ENCODE data around the gene NHERF2.
A peak's percentile ranks its signal among the peaks of the same experiment; 100 is the strongest.

DNA sequence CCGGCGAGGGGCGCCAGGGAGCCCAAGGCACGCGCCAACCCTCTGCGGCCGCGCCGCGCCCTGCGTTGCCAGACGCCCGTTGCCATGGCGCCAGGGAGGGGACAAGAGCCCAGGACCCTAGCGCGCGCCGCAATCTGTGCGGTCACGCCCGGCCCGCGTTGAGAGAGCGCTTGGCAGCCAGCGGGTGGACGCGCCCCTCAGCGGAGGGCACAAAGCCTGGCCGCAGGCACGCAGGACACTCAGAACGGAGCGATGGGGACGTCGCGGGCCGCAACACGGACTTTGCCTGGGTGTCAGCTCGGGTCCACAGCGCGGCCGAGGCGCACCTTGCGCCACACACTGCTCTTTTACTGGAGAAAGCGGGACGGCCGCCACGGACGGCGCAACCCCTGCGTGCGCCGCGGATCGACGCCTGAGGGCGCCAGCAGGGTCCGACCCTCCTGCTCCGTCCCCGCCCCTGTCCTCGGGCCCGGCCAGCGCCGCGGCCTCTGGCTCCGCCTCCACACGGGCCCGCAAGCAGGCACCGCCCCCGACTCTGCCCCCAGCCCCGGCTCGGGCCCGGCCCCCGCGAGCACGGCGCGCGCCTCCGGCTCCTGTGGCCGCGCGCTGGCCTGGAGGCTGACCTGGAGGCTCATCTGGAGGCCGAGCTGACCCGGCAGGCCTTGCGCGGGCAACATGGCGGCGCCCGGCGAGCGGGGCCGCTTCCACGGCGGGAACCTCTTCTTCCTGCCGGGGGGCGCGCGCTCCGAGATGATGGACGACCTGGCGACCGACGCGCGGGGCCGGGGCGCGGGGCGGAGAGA, 43.0 kb upstream of the NHERF2 start, which contains the start of gene GFER:
- TF ChIP-seq POLR2A (IDR thresholded peaks at IDR 0.05): peak; percentile 51 to 55
- TF ChIP-seq CTCF (IDR thresholded peaks at IDR 0.05): peak in 5 of 6 experiments; percentile 26 to 46 (median 29)
